ENCODE data around the gene PGM5.
"Not testable (repeated sequence)": the region's sequence is repeated elsewhere in the genome, so short reads cannot be mapped to it uniquely, and the experiment has no call there.

PGM5 gene

DNA sequence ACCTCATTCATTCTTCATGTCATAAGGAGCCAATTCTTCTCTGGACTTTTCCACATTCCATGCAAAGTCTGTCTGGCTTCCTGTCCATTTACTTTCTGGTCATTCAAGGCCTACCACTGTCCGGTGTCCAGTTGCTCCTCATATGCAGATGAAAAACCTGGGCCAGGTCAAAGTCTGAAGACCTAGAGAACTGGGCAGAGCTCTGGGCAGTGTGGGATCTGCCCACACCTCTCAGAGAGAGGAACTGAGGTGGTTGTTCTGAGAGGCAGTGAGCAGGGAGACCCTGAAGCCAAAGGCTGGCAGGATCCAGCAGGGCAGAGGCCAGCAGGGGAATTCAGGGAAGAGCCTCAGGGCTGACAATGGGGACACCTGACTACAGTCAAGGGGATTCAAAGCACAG is 58.7 kb downstream of the PGM5 start:
- H3K4me1 ChIP-seq (ENCODE audit: control insufficient read depth, insufficient read depth, low read length, poor library complexity, severe bottlenecking); H3K9me3 ChIP-seq (ENCODE audit: control insufficient read depth, low read length); H3K4me3 ChIP-seq (ENCODE audit: extremely low read depth, insufficient read depth, low read length, poor library complexity, severe bottlenecking); H3K36me3 ChIP-seq (ENCODE audit: control insufficient read depth, insufficient read depth, low read length); H3K27ac ChIP-seq (ENCODE audit: low read depth, low read length, severe bottlenecking): not testable (repeated sequence)
- WGBS, 2 experiments (ENCODE audit: insufficient coverage in 2 of 2) = no CpG with 5 or more reads among the region's 1 CpG

DNA sequence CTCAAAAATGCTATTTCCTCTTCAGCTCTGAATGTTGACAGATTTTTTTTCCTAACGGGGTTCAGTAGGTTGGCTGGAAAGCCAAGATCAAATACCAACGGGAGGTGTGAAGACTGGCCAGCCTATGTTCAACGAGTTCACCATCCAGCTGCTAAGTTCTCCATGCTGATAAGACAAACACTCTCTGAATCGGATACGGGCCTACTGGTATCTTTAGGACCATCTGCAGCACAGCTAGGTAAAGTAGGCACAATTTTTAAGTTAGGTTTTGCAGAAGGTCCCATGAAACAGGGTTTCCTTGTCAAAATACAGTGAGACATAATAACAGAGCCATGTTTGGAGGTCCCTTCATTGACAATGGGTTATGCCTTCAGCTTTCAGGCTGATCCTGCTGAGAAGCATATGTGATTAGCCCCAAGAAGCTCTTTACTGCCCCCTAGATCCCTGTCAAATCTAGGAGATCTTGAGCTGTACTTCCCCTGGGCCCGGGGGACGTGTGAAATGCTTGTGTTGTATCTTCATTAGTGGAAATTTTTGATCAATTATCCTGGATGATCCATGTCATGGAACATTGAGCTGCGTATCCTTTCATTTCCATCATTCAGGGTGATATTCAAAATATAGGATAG is 60.6 kb downstream of the PGM5 start:
- Histone ChIP-seq H3K4me1 (ENCODE audit: control insufficient read depth, insufficient read depth, low read length, poor library complexity, severe bottlenecking) (no peaks in the 10 kb centered on the region), H3K4me3 (ENCODE audit: extremely low read depth, insufficient read depth, low read length, poor library complexity, severe bottlenecking) (no peak overlapping the region), H3K9me3 (ENCODE audit: control insufficient read depth, low read length) (no peaks in the 10 kb centered on the region), H3K36me3 (ENCODE audit: control insufficient read depth, insufficient read depth, low read length) (no peaks in the 10 kb centered on the region), H3K27ac (ENCODE audit: low read depth, low read length, severe bottlenecking) (no peak overlapping the region)
- 78 to 80% methylated on average over 5 to 6 of the region's 8 CpGs for WGBS, 2 experiments (ENCODE audit: insufficient coverage in 2 of 2)

DNA sequence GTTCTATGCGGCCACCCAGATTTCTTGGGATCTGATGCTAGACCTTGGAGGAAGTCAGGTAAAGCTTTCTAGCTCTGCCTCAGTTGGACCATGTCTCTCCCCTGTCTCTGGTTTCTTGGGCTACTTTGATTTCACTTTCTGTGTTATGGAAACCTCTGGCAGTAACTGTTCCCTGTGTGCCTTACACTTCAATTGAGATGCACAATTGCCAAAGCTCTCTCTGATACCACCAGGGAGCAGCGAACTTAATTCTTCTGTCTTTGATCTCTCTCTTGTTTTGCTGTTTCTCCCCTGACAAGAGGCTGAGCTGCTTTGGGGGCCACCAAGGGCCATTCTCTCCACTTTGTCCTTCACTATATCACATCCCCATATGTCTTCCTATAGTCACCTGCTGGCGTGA is 61.4 kb downstream of the PGM5 start:
- no peak overlapping the region for H3K4me3 ChIP-seq (ENCODE audit: extremely low read depth, insufficient read depth, low read length, poor library complexity, severe bottlenecking)
- WGBS, 2 experiments (ENCODE audit: insufficient coverage in 2 of 2) = 88 to 94% methylated on average over 1 to 2 of the region's 3 CpGs
- H3K4me1 ChIP-seq (ENCODE audit: control insufficient read depth, insufficient read depth, low read length, poor library complexity, severe bottlenecking) = no peaks in the 10 kb centered on the region
- no peak overlapping the region for H3K27ac ChIP-seq (ENCODE audit: low read depth, low read length, severe bottlenecking)
- H3K36me3 ChIP-seq (ENCODE audit: control insufficient read depth, insufficient read depth, low read length) = no peaks in the 10 kb centered on the region
- H3K9me3 ChIP-seq (ENCODE audit: control insufficient read depth, low read length) = no peaks in the 10 kb centered on the region

DNA sequence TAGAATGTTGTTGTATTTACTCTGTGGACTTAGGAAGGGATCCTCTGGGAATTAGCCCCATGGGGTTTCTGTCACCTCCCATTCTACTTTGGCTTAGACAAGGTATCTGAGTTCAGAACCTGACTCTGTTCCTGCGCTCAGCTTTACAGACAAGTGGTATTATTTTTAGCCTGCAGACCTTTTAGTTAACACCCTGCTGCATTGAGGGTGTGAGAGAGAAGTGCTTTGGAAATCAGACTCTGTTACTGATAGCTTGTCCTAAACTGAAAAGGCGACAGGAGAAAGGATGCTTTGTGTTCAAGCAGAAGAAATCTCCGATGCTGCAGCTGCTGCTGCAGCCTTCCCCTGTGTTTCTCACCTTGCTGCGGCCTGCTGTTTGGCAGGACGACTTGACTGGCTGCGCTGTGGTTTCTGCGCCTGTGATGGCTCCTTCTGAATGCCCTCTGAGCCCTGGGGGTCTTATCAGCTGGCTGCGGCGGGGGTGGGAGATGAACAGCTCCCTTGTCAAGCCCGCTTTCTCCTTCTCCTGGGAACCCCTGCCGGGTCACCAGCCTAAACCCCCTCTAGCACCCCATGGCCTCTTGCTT is 61.9 kb downstream of the PGM5 start:
- whole genome bisulfite sequencing, 2 experiments (ENCODE audit: insufficient coverage in 2 of 2) = 60 to 79% methylated on average over 5 to 8 of the region's 11 CpGs
- H3K27ac ChIP-seq (ENCODE audit: low read depth, low read length, severe bottlenecking) = no peak overlapping the region
- H3K4me3 ChIP-seq (ENCODE audit: extremely low read depth, insufficient read depth, low read length, poor library complexity, severe bottlenecking) = no peak overlapping the region
- no peaks in the 10 kb centered on the region for H3K4me1 ChIP-seq (ENCODE audit: control insufficient read depth, insufficient read depth, low read length, poor library complexity, severe bottlenecking)
- no peaks in the 10 kb centered on the region for H3K9me3 ChIP-seq (ENCODE audit: control insufficient read depth, low read length)
- no peaks in the 10 kb centered on the region for H3K36me3 ChIP-seq (ENCODE audit: control insufficient read depth, insufficient read depth, low read length)

DNA sequence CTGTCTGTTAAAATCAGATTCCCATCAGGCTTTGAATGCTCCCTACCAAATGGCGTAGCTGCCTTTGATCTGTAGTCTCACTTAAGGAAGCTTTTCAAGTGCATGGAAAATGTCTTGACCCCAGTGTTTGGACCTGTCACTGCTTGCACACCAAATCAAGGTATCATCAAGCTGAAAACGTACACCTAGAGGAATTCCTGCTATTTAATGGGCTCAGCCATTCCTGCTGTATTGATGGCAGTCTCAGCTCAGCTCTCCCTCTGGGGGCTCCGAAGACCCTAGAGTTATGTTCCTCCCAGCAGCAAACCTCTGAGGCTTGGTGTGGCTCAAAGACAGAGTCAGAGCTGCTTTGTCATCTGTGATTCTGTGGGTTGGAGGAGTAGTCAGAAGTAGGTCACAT is 63.5 kb downstream of the PGM5 start:
- WGBS, 2 experiments (ENCODE audit: insufficient coverage in 2 of 2) = 70 to 77% methylated on average over 3 of the region's 3 CpGs
- no peaks in the 10 kb centered on the region for H3K9me3 ChIP-seq (ENCODE audit: control insufficient read depth, low read length)
- H3K27ac ChIP-seq (ENCODE audit: low read depth, low read length, severe bottlenecking) = no peak overlapping the region
- H3K4me3 ChIP-seq (ENCODE audit: extremely low read depth, insufficient read depth, low read length, poor library complexity, severe bottlenecking) = no peak overlapping the region
- no peaks in the 10 kb centered on the region for H3K36me3 ChIP-seq (ENCODE audit: control insufficient read depth, insufficient read depth, low read length)
- H3K4me1 ChIP-seq (ENCODE audit: control insufficient read depth, insufficient read depth, low read length, poor library complexity, severe bottlenecking) = no peaks in the 10 kb centered on the region

DNA sequence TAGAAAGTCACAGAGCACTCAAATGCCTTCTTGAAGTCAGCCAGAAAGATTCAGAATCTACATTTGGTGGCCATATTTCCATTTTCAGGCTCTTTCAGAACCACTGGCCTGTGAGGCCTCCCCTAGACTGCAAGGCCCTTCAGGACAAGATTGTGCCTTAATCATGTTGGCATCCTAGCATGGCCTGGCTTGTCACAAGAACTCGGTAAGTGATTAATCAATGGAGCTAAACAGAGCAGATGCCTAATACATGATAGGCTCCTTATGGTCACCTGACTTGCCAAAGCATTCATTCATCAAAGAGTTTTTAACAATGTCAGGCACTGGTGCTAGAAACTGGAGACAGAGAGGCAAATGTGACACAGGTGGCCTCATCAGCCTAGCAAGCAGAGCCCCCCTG is 70.3 kb downstream of the PGM5 start:
- Histone ChIP-seq H3K27ac (ENCODE audit: low read depth, low read length, severe bottlenecking) (no peak overlapping the region), H3K4me3 (ENCODE audit: extremely low read depth, insufficient read depth, low read length, poor library complexity, severe bottlenecking) (no peak overlapping the region), H3K9me3 (ENCODE audit: control insufficient read depth, low read length) (no peaks in the 10 kb centered on the region), H3K4me1 (ENCODE audit: control insufficient read depth, insufficient read depth, low read length, poor library complexity, severe bottlenecking) (no peaks in the 10 kb centered on the region), H3K36me3 (ENCODE audit: control insufficient read depth, insufficient read depth, low read length) (no peaks in the 10 kb centered on the region)
- 75 to 80% methylated on average over 1 of the region's 1 CpG for WGBS, 2 experiments (ENCODE audit: insufficient coverage in 2 of 2)

DNA sequence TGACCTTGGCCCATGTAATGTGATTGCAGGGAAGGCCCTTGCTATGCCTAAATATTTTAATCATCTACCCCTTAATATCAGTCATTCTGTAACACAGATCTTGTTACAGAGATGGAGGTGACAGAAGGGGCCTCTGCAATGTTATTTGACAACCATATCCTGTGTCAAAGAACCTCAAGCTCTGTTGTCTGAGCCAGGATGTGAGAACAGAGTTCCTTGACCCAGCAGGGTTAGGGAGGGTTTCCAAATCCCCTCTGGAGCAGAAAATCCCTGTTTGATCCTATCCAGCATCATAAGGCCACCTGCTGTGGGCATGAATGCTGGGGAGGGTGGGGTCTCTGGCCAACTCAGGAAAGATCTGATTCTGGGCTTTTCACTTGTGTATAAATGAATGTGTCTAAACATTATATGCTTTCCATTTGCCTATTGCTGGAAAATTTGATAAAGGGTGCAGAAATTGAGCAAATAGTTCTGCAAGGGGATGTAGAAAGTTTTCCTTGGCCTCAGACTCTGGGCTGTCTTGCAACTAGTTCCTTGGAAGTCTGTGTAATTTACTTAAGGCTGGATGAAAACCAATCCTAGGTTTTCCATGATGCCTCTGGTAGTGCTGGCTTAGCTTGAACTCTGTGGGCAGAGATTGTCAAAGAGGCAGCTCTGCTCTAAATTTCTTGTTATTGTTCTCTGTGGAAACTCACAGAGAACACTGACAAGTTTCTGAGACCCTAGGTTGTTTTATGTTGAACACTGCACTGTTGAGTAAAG is 71.0 kb downstream of the PGM5 start:
- H3K36me3 ChIP-seq (ENCODE audit: control insufficient read depth, insufficient read depth, low read length) = no peaks in the 10 kb centered on the region
- H3K4me1 ChIP-seq (ENCODE audit: control insufficient read depth, insufficient read depth, low read length, poor library complexity, severe bottlenecking) = no peaks in the 10 kb centered on the region
- no peaks in the 10 kb centered on the region for H3K9me3 ChIP-seq (ENCODE audit: control insufficient read depth, low read length)
- H3K4me3 ChIP-seq (ENCODE audit: extremely low read depth, insufficient read depth, low read length, poor library complexity, severe bottlenecking) = no peak overlapping the region
- H3K27ac ChIP-seq (ENCODE audit: low read depth, low read length, severe bottlenecking) = no peak overlapping the region

DNA sequence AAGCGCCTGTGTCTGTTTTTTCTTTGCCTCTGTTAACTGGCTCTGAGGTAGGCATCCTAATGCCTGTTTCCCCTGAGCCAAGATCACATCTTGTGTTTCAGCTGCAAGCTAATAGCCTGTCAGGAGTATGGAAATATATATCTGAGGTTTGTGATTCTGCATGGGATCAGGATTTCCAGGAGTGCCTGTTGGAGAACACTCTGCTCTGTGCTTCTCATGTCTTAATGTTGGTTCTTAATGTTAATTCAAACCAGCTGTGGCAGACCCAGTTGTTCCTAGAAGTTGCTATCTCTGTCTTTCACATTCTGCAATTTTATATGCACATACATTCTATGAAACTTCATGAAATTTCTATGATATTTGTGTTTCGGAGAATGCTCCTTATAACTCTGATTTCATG is 72.1 kb downstream of the PGM5 start:
- Histone ChIP-seq H3K9me3 (ENCODE audit: control insufficient read depth, low read length) (no peaks in the 10 kb centered on the region), H3K36me3 (ENCODE audit: control insufficient read depth, insufficient read depth, low read length) (no peaks in the 10 kb centered on the region), H3K4me3 (ENCODE audit: extremely low read depth, insufficient read depth, low read length, poor library complexity, severe bottlenecking) (no peak overlapping the region), H3K4me1 (ENCODE audit: control insufficient read depth, insufficient read depth, low read length, poor library complexity, severe bottlenecking) (no peaks in the 10 kb centered on the region), H3K27ac (ENCODE audit: low read depth, low read length, severe bottlenecking) (no peak overlapping the region)
- WGBS, 2 experiments (ENCODE audit: insufficient coverage in 2 of 2) = 100% methylated on average over 1 of the region's 2 CpGs

DNA sequence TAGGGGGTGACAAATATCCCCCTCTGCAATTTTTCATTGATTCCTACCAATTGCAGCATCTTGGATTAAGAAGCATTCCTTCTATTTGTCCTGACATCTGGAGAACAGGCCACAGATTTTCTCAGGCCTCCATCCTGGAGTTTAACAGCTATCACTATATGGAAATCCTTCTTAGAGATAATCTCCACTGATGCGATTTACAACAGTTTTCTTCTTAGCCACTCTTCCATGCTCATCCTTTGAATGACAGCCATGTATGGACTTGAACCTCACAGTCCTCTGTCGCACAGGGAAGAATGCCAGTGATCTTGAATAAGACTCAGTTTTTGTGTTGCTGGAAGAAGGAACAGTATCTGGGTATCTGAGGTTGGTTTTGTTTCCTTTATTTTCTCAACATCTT is 73.2 kb downstream of the PGM5 start:
- no peaks in the 10 kb centered on the region for H3K36me3 ChIP-seq (ENCODE audit: control insufficient read depth, insufficient read depth, low read length)
- no peaks in the 10 kb centered on the region for H3K4me1 ChIP-seq (ENCODE audit: control insufficient read depth, insufficient read depth, low read length, poor library complexity, severe bottlenecking)
- no peak overlapping the region for H3K4me3 ChIP-seq (ENCODE audit: extremely low read depth, insufficient read depth, low read length, poor library complexity, severe bottlenecking)
- 92% methylated on average over 2 of the region's 2 CpGs; no CpG with 5 or more reads in 1 of the 2 experiments for WGBS, 2 experiments (ENCODE audit: insufficient coverage in 2 of 2)
- H3K27ac ChIP-seq (ENCODE audit: low read depth, low read length, severe bottlenecking) = no peak overlapping the region
- H3K9me3 ChIP-seq (ENCODE audit: control insufficient read depth, low read length) = no peaks in the 10 kb centered on the region

DNA sequence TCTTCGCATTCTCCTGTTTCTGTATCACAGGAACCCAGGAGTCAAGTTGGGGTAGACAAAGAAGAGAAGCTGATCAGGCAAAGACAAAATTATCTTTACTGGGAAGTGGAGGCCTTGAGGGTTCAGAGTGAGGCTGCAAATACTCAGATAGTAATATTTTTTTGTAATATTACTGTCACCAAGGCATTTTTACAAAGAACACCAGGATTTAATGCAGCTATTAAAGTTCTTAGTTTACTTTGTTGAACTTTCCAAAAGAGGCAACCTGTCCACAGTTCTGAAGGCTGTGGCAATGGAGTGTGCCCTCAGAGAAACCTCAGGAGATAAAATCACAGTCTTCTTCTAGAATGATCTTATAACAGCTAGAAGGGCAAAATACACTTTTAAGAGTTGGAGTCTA is 74.9 kb downstream of the PGM5 start:
- H3K36me3 ChIP-seq (ENCODE audit: control insufficient read depth, insufficient read depth, low read length) = no peaks in the 10 kb centered on the region
- H3K4me1 ChIP-seq (ENCODE audit: control insufficient read depth, insufficient read depth, low read length, poor library complexity, severe bottlenecking) = no peaks in the 10 kb centered on the region
- no peaks in the 10 kb centered on the region for H3K9me3 ChIP-seq (ENCODE audit: control insufficient read depth, low read length)
- H3K4me3 ChIP-seq (ENCODE audit: extremely low read depth, insufficient read depth, low read length, poor library complexity, severe bottlenecking) = no peak overlapping the region
- WGBS, 2 experiments (ENCODE audit: insufficient coverage in 2 of 2) = no CpG with 5 or more reads among the region's 1 CpG
- H3K27ac ChIP-seq (ENCODE audit: low read depth, low read length, severe bottlenecking) = no peak overlapping the region

DNA sequence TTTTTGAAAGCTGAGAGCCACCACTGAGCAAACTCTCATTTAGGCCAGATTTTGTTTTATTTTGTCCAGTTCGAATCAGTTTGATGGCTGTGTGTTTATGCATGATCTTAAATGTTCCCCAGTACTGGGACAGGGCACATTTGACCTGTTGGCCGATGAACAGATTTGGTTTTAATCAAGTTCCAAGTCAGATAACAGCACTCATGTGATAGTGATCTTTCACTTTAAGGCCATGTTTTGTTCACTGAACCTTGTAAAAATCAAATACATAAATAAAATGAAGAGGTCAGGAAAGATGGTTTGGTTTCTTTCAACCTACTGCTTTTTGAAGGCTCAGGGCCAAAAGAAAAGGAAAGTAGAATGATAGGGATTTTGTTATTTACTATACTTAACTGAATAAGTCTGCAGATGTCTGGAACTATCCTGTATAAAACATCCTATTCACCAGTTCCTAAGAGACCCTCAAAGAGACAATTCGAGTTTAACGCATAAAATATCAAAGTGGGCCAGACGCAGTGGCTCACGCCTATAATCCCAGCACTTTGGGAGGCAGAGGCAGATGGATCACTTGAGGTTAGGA is 77.2 kb downstream of the PGM5 start:
- WGBS, 2 experiments (ENCODE audit: insufficient coverage in 2 of 2) = 96 to 100% methylated on average over 1 to 5 of the region's 6 CpGs
- H3K9me3 ChIP-seq (ENCODE audit: control insufficient read depth, low read length) = no peaks in the 10 kb centered on the region
- H3K36me3 ChIP-seq (ENCODE audit: control insufficient read depth, insufficient read depth, low read length) = no peaks in the 10 kb centered on the region
- H3K4me1 ChIP-seq (ENCODE audit: control insufficient read depth, insufficient read depth, low read length, poor library complexity, severe bottlenecking) = no peaks in the 10 kb centered on the region
- no peak overlapping the region for H3K27ac ChIP-seq (ENCODE audit: low read depth, low read length, severe bottlenecking)
- H3K4me3 ChIP-seq (ENCODE audit: extremely low read depth, insufficient read depth, low read length, poor library complexity, severe bottlenecking) = no peak overlapping the region

Measured in mesodermal cell (in vitro differentiated cells).